ENCODE data around the gene PDAP1. TPM values are rescaled to one million over a fixed set of nuclear protein-coding genes. Genes with fewer than 3 reads are reported as not detected.

Gene PDAP1
- polyA plus RNA-seq, 1 of the 3 experiments (the other 2 are of a cell fraction) = 389 TPM

DNA sequence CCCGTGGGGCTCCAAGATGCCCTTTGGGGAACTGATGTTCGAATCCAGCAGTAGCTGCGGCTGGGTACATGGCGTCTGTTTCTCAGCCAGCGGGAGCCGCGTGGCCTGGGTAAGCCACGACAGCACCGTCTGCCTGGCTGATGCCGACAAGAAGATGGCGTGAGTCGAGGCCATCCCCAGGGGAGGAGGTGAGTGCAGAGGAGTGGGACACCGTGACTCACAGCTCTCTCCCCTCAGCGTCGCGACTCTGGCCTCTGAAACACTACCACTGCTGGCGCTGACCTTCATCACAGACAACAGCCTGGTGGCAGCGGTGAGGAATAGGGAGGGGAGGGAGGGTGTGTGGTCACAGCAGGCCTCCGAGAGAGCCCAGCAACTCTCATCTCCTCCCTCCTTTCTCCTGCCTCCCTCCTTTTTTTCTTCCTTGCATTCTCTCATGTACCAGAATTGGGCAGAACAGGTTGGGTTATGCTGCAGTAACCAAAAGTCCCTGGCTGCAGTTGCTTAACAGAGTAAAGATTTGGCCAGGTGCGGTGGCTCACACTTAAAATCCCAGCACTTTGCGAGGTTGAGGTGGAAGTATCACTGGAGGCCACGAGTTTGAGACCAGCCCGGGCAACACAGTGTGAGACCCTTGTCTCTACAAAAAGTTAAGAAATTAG, 17.3 kb downstream of the PDAP1 start:
- 92% methylated on average over 22 of the region's 23 CpGs for WGBS (ENCODE audit: low lambda C conversion rate)
- CTCF ChIA-PET = interaction anchor here (0.6 to 1.2 kb wide), 2 partner anchors 39 to 178 kb away, joined by 3 to 5 read pairs; no protein-coding TSS in a partner anchor

GRCh38 chr7:99389772-99390171, 18.6 kb downstream of the PDAP1 start:
- peaks cover 25% of the 10 kb centered on the region; the same call in 1 of the 2 replicates for H3K79me2 ChIP-seq (ENCODE audit: insufficient read depth)
- POLR2A ChIA-PET = no interaction called here
- peaks cover 54% of the 10 kb centered on the region for H3F3A ChIP-seq (replicated peaks; ENCODE audit: insufficient read depth)
- no peak overlapping the region for H2AFZ ChIP-seq (ENCODE audit: low read depth)
- CTCF ChIA-PET = no interaction called here
- no peak overlapping the region for H3K4me2 ChIP-seq
- no peak overlapping the region for H3K9ac ChIP-seq
- H3K9me3 ChIP-seq = no peaks in the 10 kb centered on the region
- no peak overlapping the region for H3K27ac ChIP-seq (ENCODE audit: low read depth in 2 of 2, low read length in 1 of 2)
- peaks cover 48 to 84% of the 10 kb centered on the region in 2 experiments for H3K36me3 ChIP-seq (replicated peaks in 1 of 2; ENCODE audit: control insufficient read depth in 1 of 2, insufficient read depth in 2 of 2, low read length in 1 of 2)
- DNase-seq = no peak
- peaks cover 0 to 17% of the 10 kb centered on the region in 2 experiments; a peak in 1 of 4 replicates for H3K4me1 ChIP-seq (ENCODE audit: control insufficient read depth in 1 of 2, insufficient read depth in 2 of 2, low read depth in 1 of 2, low read length in 1 of 2)
- H3K27me3 ChIP-seq (ENCODE audit: insufficient read depth) = no peaks in the 10 kb centered on the region
- no peak overlapping the region for H3K4me3 ChIP-seq (ENCODE audit: low read depth in 2 of 2, low read length in 1 of 2)
- no peaks in the 10 kb centered on the region for H3K9me2 ChIP-seq
- H4K20me1 ChIP-seq (ENCODE audit: insufficient read depth) = peaks cover 24% of the 10 kb centered on the region
- TF ChIP-seq SIN3A (IDR thresholded peaks at IDR 0.05; ENCODE audit: borderline replicate concordance, low read depth, low read length) = no peak
- TF ChIP-seq MXI1 (IDR thresholded peaks at IDR 0.05; ENCODE audit: low read depth, low read length) = no peak
- TF ChIP-seq JUND (IDR thresholded peaks at IDR 0.05) = 0 out of 2 replicates have a peak, but pooled peaks have one; percentile 6
- WGBS (ENCODE audit: low lambda C conversion rate) = 93% methylated on average over 11 of the region's 13 CpGs

More for the DNA sequence above, 17.3 kb downstream of the PDAP1 start:
- Histone ChIP-seq H3K4me3 (ENCODE audit: low read depth in 2 of 2, low read length in 1 of 2) (no peak overlapping the region), H3K4me2 (no peak overlapping the region), H3K79me2 (ENCODE audit: insufficient read depth) (peaks cover 18% of the 10 kb centered on the region; the same call in 1 of the 2 replicates), H2AFZ (ENCODE audit: low read depth) (no peak overlapping the region), H3F3A (replicated peaks; ENCODE audit: insufficient read depth) (peaks cover 67% of the 10 kb centered on the region), H3K9ac (no peak overlapping the region), H3K4me1 (ENCODE audit: control insufficient read depth in 1 of 2, insufficient read depth in 2 of 2, low read depth in 1 of 2, low read length in 1 of 2) (peaks cover 0 to 17% of the 10 kb centered on the region in 2 experiments; a peak in 1 of 4 replicates), H3K27ac (ENCODE audit: low read depth in 2 of 2, low read length in 1 of 2) (no peak overlapping the region), H4K20me1 (ENCODE audit: insufficient read depth) (peaks cover 31% of the 10 kb centered on the region), H3K9me2 (no peaks in the 10 kb centered on the region), H3K9me3 (no peaks in the 10 kb centered on the region), H3K36me3 (replicated peaks in 1 of 2; ENCODE audit: control insufficient read depth in 1 of 2, insufficient read depth in 2 of 2, low read length in 1 of 2) (peaks cover 57 to 80% of the 10 kb centered on the region in 2 experiments), H3K27me3 (ENCODE audit: insufficient read depth) (no peaks in the 10 kb centered on the region)
- DNase-seq = no peak
- no peak for TF ChIP-seq NFIC (IDR thresholded peaks at IDR 0.05; ENCODE audit: borderline replicate concordance)
- no peak for TF ChIP-seq RAD21 (IDR thresholded peaks at IDR 0.05; ENCODE audit: low read length)
- no peak for TF ChIP-seq TEAD4 (IDR thresholded peaks at IDR 0.05; ENCODE audit: borderline replicate concordance, insufficient read depth)
- no peak for TF ChIP-seq MAX (IDR thresholded peaks at IDR 0.05; ENCODE audit: low read depth)
- no peak for TF ChIP-seq YY1 (IDR thresholded peaks at IDR 0.05; ENCODE audit: low read depth)
- TF ChIP-seq, protein P1, sequence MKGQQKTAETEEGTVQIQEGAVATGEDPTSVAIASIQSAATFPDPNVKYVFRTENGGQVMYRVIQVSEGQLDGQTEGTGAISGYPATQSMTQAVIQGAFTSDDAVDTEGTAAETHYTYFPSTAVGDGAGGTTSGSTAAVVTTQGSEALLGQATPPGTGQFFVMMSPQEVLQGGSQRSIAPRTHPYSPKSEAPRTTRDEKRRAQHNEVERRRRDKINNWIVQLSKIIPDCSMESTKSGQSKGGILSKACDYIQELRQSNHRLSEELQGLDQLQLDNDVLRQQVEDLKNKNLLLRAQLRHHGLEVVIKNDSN (IDR thresholded peaks at IDR 0.05; ENCODE audit: borderline replicate concordance, low read depth) = no peak
- TF ChIP-seq, protein P2, sequence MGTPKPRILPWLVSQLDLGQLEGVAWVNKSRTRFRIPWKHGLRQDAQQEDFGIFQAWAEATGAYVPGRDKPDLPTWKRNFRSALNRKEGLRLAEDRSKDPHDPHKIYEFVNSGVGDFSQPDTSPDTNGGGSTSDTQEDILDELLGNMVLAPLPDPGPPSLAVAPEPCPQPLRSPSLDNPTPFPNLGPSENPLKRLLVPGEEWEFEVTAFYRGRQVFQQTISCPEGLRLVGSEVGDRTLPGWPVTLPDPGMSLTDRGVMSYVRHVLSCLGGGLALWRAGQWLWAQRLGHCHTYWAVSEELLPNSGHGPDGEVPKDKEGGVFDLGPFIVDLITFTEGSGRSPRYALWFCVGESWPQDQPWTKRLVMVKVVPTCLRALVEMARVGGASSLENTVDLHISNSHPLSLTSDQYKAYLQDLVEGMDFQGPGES (IDR thresholded peaks at IDR 0.05; ENCODE audit: low read depth, low read length) = no peak
- TF ChIP-seq, protein P3, sequence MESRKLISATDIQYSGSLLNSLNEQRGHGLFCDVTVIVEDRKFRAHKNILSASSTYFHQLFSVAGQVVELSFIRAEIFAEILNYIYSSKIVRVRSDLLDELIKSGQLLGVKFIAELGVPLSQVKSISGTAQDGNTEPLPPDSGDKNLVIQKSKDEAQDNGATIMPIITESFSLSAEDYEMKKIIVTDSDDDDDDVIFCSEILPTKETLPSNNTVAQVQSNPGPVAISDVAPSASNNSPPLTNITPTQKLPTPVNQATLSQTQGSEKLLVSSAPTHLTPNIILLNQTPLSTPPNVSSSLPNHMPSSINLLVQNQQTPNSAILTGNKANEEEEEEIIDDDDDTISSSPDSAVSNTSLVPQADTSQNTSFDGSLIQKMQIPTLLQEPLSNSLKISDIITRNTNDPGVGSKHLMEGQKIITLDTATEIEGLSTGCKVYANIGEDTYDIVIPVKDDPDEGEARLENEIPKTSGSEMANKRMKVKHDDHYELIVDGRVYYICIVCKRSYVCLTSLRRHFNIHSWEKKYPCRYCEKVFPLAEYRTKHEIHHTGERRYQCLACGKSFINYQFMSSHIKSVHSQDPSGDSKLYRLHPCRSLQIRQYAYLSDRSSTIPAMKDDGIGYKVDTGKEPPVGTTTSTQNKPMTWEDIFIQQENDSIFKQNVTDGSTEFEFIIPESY (IDR thresholded peaks at IDR 0.05; ENCODE audit: borderline replicate concordance, low read depth) = no peak
- TF ChIP-seq MXI1 (IDR thresholded peaks at IDR 0.05; ENCODE audit: low read depth, low read length) = no peak
- no peak for TF ChIP-seq FOXJ3 (CRISPR knock-in tag; IDR thresholded peaks at IDR 0.05)
- TF ChIP-seq RCOR1 (IDR thresholded peaks at IDR 0.05; ENCODE audit: low read length) = no peak
- TF ChIP-seq SIN3A (IDR thresholded peaks at IDR 0.05; ENCODE audit: borderline replicate concordance, low read depth, low read length) = no peak
- POLR2A ChIA-PET = interaction anchor here (0.6 to 1.0 kb wide), 2 partner anchors 13 to 18 kb away, joined by 3 read pairs; partner anchors contain the start of genes BUD31 and PDAP1

All from SK-N-SH (cell line).